K562 (cell line): Measurements from ENCODE around the gene TRNP1. TPM values are rescaled to one million over a fixed set of nuclear protein-coding genes. Genes with fewer than 3 reads are reported as not detected.
A peak's percentile ranks its signal among the peaks of the same experiment; 100 is the strongest.

Experiments used
- CBX2 ChIP-seq: fragments of 200-600 bp; sonication (generic); IDR thresholded peaks from one replicate; pipeline ENCODE4 v1.6.1; 2012; ENCODE audit warnings: mild to moderate bottlenecking, low read length, inconsistent platforms; ENCODE audit not compliant: insufficient read depth, poor library complexity, severe bottlenecking
- CHAMP1 ChIP-seq: fragments of 450-650 bp; IDR thresholded peaks from 2 replicates; pipeline ENCODE4 v1.6.1; 2016; ENCODE audit warnings: mild to moderate bottlenecking
- DEAF1 ChIP-seq: fragments of 450-650 bp; formaldehyde crosslinking; IDR thresholded peaks from 2 replicates; pipeline ENCODE4 v1.4.0; 2020; ENCODE audit warnings: mild to moderate bottlenecking, moderate library complexity
- FOS ChIP-seq: IDR thresholded peaks from 3 replicates; pipeline ENCODE4 v1.6.1; 2011; ENCODE audit not compliant: insufficient read length; ENCODE audit errors: extremely low read depth
- MXD1 ChIP-seq: fragments of 250-450 bp; sonication (Bioruptor Pico); IDR thresholded peaks from 2 replicates; pipeline ENCODE4 v1.8.0; 2021; ENCODE audit warnings: borderline replicate concordance, mild to moderate bottlenecking, moderate library complexity; ENCODE audit not compliant: poor library complexity, severe bottlenecking
- NUFIP1 ChIP-seq: fragments of 450-650 bp; IDR thresholded peaks from 2 replicates; pipeline ENCODE4 v1.6.1; 2018; ENCODE audit not compliant: partially characterized antibody
- POLR2B ChIP-seq: fragments of 450-650 bp; IDR thresholded peaks from 2 replicates; pipeline ENCODE4 v1.6.1; 2018; ENCODE audit warnings: low read depth; ENCODE audit not compliant: partially characterized antibody
- RBBP5 ChIP-seq: fragments of 200-600 bp; sonication (generic); IDR thresholded peaks from 2 replicates; pipeline ENCODE4 v1.6.1; 2012; ENCODE audit warnings: borderline replicate concordance, mild to moderate bottlenecking, low read length, control low read depth, inconsistent platforms; ENCODE audit not compliant: insufficient read depth, poor library complexity, severe bottlenecking
- RBM34 ChIP-seq: fragments of 200-400 bp; formaldehyde crosslinking; IDR thresholded peaks from 2 replicates; pipeline ENCODE4 v1.6.1; 2018; ENCODE audit warnings: low read length, borderline replicate concordance; ENCODE audit not compliant: insufficient read depth
- RFX1 ChIP-seq: fragments of 450-650 bp; IDR thresholded peaks from 2 replicates; pipeline ENCODE4 v1.6.1; 2016; ENCODE audit warnings: mild to moderate bottlenecking, moderate library complexity
- SMAD2 ChIP-seq: fragments of 150-350 bp; IDR thresholded peaks from 2 replicates; pipeline ENCODE4 v1.6.1; 2014; ENCODE audit warnings: low read depth, mild to moderate bottlenecking, low read length
- ZBTB1 ChIP-seq: sonication (generic); formaldehyde crosslinking; IDR thresholded peaks from 2 replicates; pipeline ENCODE4 v1.8.1; 2023; ENCODE audit warnings: missing genetic modification reagents, low read depth, mild to moderate bottlenecking, borderline replicate concordance
- ZFPM2 ChIP-seq: fragments of 250-450 bp; sonication (Bioruptor Pico); IDR thresholded peaks from 2 replicates; pipeline ENCODE4 v1.5.1; 2022; ENCODE audit warnings: mild to moderate bottlenecking
- ZNF280B ChIP-seq: fragments of 250-450 bp; sonication (Bioruptor Pico); IDR thresholded peaks from 2 replicates; pipeline ENCODE4 v1.5.1; 2021; ENCODE audit warnings: mild to moderate bottlenecking
- polyA plus RNA-seq, 8 experiments: library from polyadenylated mRNA; depleted of rRNA in 4 of 8; stranded (reverse) in 5 of 8; unstranded in 3 of 8; fragments of >200 nt; fragmentation: Nextera tagmentation in 2 of 8; fragmentation: Illumina TruSeq in 1 of 8; extraction: Ambion mirVana in 2 of 8; extraction: Trizol in 1 of 8; gene quantifications; 2 replicates each; pipeline versions ENCODE4 v1.2.1 to v1.2.3, GENCODE V29; 2011 to 2014; ENCODE audit warnings: inconsistent platforms in 1 of 8, missing spikeins in 1 of 8
- total RNA-seq, 7 experiments: library from RNA; depleted of rRNA in 6 of 7; stranded (reverse); fragments of >200 nt in 6 of 7; fragmentation: Illumina TruSeq in 2 of 7; extraction: Trizol in 2 of 7; gene quantifications; 2 replicates each; pipeline versions ENCODE4 v1.2.1 to v1.2.3, GENCODE V29; 2011 to 2021; ENCODE audit warnings: low replicate concordance in 1 of 7
- TF ChIP-seq, protein P1 (sequence below): fragments of 450-650 bp; formaldehyde crosslinking; IDR thresholded peaks from 2 replicates; pipeline ENCODE4 v1.4.0; 2020; ENCODE audit warnings: mild to moderate bottlenecking, moderate library complexity
- TF ChIP-seq, protein P2 (sequence below): sonication (generic); formaldehyde crosslinking; IDR thresholded peaks from 2 replicates; pipeline ENCODE4 v1.8.0; 2023; ENCODE audit warnings: mild to moderate bottlenecking, missing genetic modification reagents

Gene TRNP1
- total and polyA plus RNA-seq, 9 of the 15 experiments (the other 6 are each of a cell fraction or from before 2014, with no cell fraction given), result 0.03 to 1.3 (median 0.95) TPM

- TF ChIP-seq MXD1 (no peak), ZNF280B (CRISPR knock-in tag) (no peak), DEAF1 (CRISPR knock-in tag) (no peak), POLR2B (no peak), ZBTB1 (CRISPR knock-in tag) (no peak; the same call in 1 of the 2 replicates), CBX2 (no peak), FOS (no peak), RBBP5 (peak; percentile 58), RFX1 (no peak), ZFPM2 (CRISPR knock-in tag) (no peak), CHAMP1 (no peak), RBM34 (no peak), SMAD2 (no peak), NUFIP1 (no peak)
- TF ChIP-seq, protein P1, sequence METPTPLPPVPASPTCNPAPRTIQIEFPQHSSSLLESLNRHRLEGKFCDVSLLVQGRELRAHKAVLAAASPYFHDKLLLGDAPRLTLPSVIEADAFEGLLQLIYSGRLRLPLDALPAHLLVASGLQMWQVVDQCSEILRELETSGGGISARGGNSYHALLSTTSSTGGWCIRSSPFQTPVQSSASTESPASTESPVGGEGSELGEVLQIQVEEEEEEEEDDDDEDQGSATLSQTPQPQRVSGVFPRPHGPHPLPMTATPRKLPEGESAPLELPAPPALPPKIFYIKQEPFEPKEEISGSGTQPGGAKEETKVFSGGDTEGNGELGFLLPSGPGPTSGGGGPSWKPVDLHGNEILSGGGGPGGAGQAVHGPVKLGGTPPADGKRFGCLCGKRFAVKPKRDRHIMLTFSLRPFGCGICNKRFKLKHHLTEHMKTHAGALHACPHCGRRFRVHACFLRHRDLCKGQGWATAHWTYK (CRISPR knock-in tag), result no peak
- TF ChIP-seq, protein P2, sequence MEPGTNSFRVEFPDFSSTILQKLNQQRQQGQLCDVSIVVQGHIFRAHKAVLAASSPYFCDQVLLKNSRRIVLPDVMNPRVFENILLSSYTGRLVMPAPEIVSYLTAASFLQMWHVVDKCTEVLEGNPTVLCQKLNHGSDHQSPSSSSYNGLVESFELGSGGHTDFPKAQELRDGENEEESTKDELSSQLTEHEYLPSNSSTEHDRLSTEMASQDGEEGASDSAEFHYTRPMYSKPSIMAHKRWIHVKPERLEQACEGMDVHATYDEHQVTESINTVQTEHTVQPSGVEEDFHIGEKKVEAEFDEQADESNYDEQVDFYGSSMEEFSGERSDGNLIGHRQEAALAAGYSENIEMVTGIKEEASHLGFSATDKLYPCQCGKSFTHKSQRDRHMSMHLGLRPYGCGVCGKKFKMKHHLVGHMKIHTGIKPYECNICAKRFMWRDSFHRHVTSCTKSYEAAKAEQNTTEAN, result no peak
These were observed 33.5 kb upstream of the TRNP1 start, which contains the start of gene KDF1 (continued) for GRCh38 chr1:26959722-26960624.
